ENCODE data around the gene SP140L.
"Not testable (repeated sequence)": the region's sequence is repeated elsewhere in the genome, so short reads cannot be mapped to it uniquely, and the experiment has no call there.

The SP140L gene

GRCh38 chr2:230435431-230435830 lies 108.4 kb downstream of the SP140L start:
- H3K4me3 ChIP-seq (replicated peaks; ENCODE audit: low read depth, low read length): no peak overlapping the region
- no peak for DNase-seq (ENCODE audit: extremely low read depth, low read depth)
- TF ChIP-seq, protein P1, sequence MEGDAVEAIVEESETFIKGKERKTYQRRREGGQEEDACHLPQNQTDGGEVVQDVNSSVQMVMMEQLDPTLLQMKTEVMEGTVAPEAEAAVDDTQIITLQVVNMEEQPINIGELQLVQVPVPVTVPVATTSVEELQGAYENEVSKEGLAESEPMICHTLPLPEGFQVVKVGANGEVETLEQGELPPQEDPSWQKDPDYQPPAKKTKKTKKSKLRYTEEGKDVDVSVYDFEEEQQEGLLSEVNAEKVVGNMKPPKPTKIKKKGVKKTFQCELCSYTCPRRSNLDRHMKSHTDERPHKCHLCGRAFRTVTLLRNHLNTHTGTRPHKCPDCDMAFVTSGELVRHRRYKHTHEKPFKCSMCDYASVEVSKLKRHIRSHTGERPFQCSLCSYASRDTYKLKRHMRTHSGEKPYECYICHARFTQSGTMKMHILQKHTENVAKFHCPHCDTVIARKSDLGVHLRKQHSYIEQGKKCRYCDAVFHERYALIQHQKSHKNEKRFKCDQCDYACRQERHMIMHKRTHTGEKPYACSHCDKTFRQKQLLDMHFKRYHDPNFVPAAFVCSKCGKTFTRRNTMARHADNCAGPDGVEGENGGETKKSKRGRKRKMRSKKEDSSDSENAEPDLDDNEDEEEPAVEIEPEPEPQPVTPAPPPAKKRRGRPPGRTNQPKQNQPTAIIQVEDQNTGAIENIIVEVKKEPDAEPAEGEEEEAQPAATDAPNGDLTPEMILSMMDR (IDR thresholded peaks at IDR 0.05; ENCODE audit: low read depth, low read length, missing control alignments): no peak

DNA sequence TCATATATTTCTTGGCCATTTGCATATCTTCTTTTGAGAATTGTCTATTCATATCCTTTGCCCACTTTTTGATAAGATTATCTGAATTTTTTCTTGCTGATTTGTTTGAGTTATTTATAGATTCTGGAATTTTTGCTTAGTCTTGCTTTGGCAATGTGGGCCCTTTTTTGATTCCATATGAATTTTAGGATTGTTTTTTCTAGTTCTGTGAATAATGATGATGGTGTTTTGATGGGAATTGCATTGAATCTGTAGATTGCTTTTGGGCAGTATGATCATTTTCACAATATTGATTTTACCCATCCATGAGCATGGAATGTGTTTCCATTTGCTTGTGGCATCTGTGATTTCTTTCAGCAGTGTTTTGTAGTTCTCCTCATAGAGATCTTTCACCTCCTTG lies 112.1 kb downstream of the SP140L start:
- not testable (repeated sequence) for DNase-seq (ENCODE audit: extremely low read depth, low read depth); H3K4me3 ChIP-seq (replicated peaks; ENCODE audit: low read depth, low read length)

GRCh38 chr2:230439590-230439989 lies 112.6 kb downstream of the SP140L start:
- TF ChIP-seq, protein P1 (IDR thresholded peaks at IDR 0.05; ENCODE audit: low read depth, low read length, missing control alignments): no peak

GRCh38 chr2:230441227-230441897 lies 114.4 kb downstream of the SP140L start:
- TF ChIP-seq, protein P1 (IDR thresholded peaks at IDR 0.05; ENCODE audit: low read depth, low read length, missing control alignments): no peak
- DNase-seq (ENCODE audit: extremely low read depth, low read depth): no peak
- H3K4me3 ChIP-seq (replicated peaks; ENCODE audit: low read depth, low read length): no peak overlapping the region

More at GRCh38 chr2:230439590-230439989, 112.6 kb downstream of the SP140L start:
- no peak overlapping the region for H3K4me3 ChIP-seq (replicated peaks; ENCODE audit: low read depth, low read length)
- no peak for DNase-seq (ENCODE audit: extremely low read depth, low read depth)

- TF ChIP-seq, protein P1 (IDR thresholded peaks at IDR 0.05; ENCODE audit: low read depth, low read length, missing control alignments): no peak
- H3K4me3 ChIP-seq (replicated peaks; ENCODE audit: low read depth, low read length): no peak overlapping the region
- DNase-seq (ENCODE audit: extremely low read depth, low read depth): no peak
Measured at GRCh38 chr2:230443541-230443940, 116.5 kb downstream of the SP140L start.

- TF ChIP-seq, protein P1 (IDR thresholded peaks at IDR 0.05; ENCODE audit: low read depth, low read length, missing control alignments): no peak
- no peak for DNase-seq (ENCODE audit: extremely low read depth, low read depth)
- H3K4me3 ChIP-seq (replicated peaks; ENCODE audit: low read depth, low read length): no peak overlapping the region
Measured at GRCh38 chr2:230444832-230445231, 117.8 kb downstream of the SP140L start.

DNA sequence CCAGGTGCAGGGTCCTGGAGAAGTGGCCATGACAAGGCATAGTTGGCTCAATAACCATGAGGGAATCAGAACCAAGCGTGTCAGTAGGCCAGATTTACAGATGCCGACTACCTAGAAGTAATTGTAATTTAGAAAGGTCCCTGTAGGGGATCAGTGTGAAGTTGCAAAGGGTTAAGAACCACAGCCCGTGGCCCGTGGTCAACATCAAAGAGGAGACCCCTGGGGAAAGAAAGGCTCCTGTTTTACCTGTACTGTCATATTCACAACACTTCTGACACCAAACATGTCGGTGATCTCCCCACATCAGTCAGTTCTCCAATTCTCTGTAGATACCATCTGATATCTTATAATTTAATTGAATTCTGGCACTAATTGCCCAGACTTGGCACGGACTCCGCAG lies 120.0 kb downstream of the SP140L start:
- H3K4me3 ChIP-seq (replicated peaks; ENCODE audit: low read depth, low read length): no peak overlapping the region
- no peak for DNase-seq (ENCODE audit: extremely low read depth, low read depth)
- TF ChIP-seq, protein P1 (IDR thresholded peaks at IDR 0.05; ENCODE audit: low read depth, low read length, missing control alignments): no peak
